Spleen (tissue), 11 donors: ENCODE measurements around the gene MMEL1. TPM values are rescaled to one million over a fixed set of nuclear protein-coding genes. Genes with fewer than 3 reads are reported as not detected.

Experiments used
- DNase-seq: peaks from one replicate; pipeline ENCODE4 v3.0.0-alpha.2; 2020
- H3K27ac ChIP-seq, 8 donors: fragments of 200-600 bp; sonication (generic) in 7 of 8; 1 replicate in 4 of 8; 2 replicates in 4 of 8; pipeline versions ENCODE4 v1.5.0 to v1.8.0; 2016 to 2021; ENCODE audit warnings: inconsistent platforms in 4 of 8, mild to moderate bottlenecking in 4 of 8, moderate library complexity in 1 of 8
- H3K27me3 ChIP-seq, 7 donors: fragments of 200-600 bp; sonication (generic) in 6 of 7; replicated peaks in 1 of 7; 1 replicate in 4 of 7; 2 replicates in 3 of 7; pipeline versions ENCODE4 v1.5.0 to v1.8.0; 2016 to 2021; ENCODE audit warnings: inconsistent platforms in 3 of 7, mild to moderate bottlenecking in 1 of 7
- H3K36me3 ChIP-seq, 6 donors: fragments of 200-600 bp; sonication (generic) in 5 of 6; 1 replicate in 4 of 6; 2 replicates in 2 of 6; pipeline versions ENCODE4 v1.5.0 to v1.8.0; 2016 to 2021; ENCODE audit warnings: inconsistent platforms in 2 of 6
- H3K4me1 ChIP-seq, 6 donors: fragments of 200-600 bp; sonication (generic) in 5 of 6; 1 replicate in 3 of 6; 2 replicates in 3 of 6; pipeline versions ENCODE4 v1.5.0 to v1.8.0; 2016 to 2021; ENCODE audit warnings: inconsistent platforms in 3 of 6
- H3K4me3 ChIP-seq, 8 donors: fragments of 200-600 bp; sonication (generic) in 7 of 8; 1 replicate in 4 of 8; 2 replicates in 4 of 8; pipeline versions ENCODE4 v1.5.0 to v1.8.0; 2016 to 2021; ENCODE audit warnings: inconsistent platforms in 4 of 8, mild to moderate bottlenecking in 4 of 8, moderate library complexity in 2 of 8
- H3K9me3 ChIP-seq, 8 donors: fragments of 200-600 bp; sonication (generic) in 7 of 8; 1 replicate in 4 of 8; 2 replicates in 4 of 8; pipeline versions ENCODE4 v1.5.0 to v1.8.0; 2016 to 2021; ENCODE audit warnings: inconsistent platforms in 4 of 8
- POLR2A ChIP-seq, 3 donors: fragments of 450-650 bp; IDR thresholded peaks; one replicate each; pipeline ENCODE4 v1.5.1; 2017; ENCODE audit warnings: antibody characterized with exemption in 3 of 3, mild to moderate bottlenecking in 1 of 3
- POLR2AphosphoS5 ChIP-seq, 3 donors: sonication (generic); formaldehyde crosslinking; IDR thresholded peaks; one replicate each; pipeline ENCODE4 v1.5.1; 2017; ENCODE audit warnings: antibody characterized with exemption in 3 of 3
- WGBS, 5 donors: extraction: QIAGEN DNeasy Blood & Tissue Kit in 3 of 5; methylation state at CpG; one replicate each; pipeline versions ENCODE4 v1.1.5 to v1.1.7; 2013 to 2018; 5-methylcytosine and 5-hydroxymethylcytosine counted together
- intact Hi-C: fragments of 100-400 bp; cut with DNase I; formaldehyde crosslinking; loops from one replicate; pipeline ENCODE4 v1.15.0; 2023; ENCODE audit warnings: low total_unique reads
- polyA plus RNA-seq, 3 donors: library from polyadenylated mRNA; stranded (reverse); fragments of 200-250 nt; gene quantifications; one replicate each; pipeline ENCODE4 v1.2.1, GENCODE V29; 2013
- total RNA-seq, 7 donors: library from RNA; depleted of rRNA in 3 of 7; stranded (reverse); fragments of >200 nt in 3 of 7; fragmentation: NEBNext Ultra II Directional in 4 of 7; extraction: Animal tissue kit (Norgen Biotek cat#: 25700) in 4 of 7; gene quantifications; one replicate each; pipeline versions ENCODE4 v1.1.0 to v1.2.1, GENCODE V29; 2016 to 2021
- TF ChIP-seq, protein P1 (sequence below), 11 experiments: fragments of 200-600 bp in 7 of 11; fragments of 450-650 bp in 4 of 11; sonication (generic) in 4 of 11; IDR thresholded peaks in 8 of 11; conservative IDR thresholded peaks in 3 of 11; 1 replicate in 7 of 11; 2 replicates in 4 of 11; pipeline versions ENCODE4 v1.4.0 to v1.8.0; 2016 to 2021; ENCODE audit warnings: antibody characterized with exemption in 11 of 11, inconsistent platforms in 4 of 11, mild to moderate bottlenecking in 1 of 11
- donor health status: healthy with polysubstance abuse.
- donor health status: DM: no; HTN: no; CAD: no; lungs with moderate emphysema.
- donor health status: DM: no; HTN: no; CAD: no.
- donor health status: Bipolar disorder and iron deficiency.
- donor health status: healthy.
- donor health status: DM: no; HTN: no; CAD: no.
- donor health status: DM: yes; HTN: yes; CAD: no.

Gene MMEL1
- total and polyA plus RNA-seq, 10 donors = 1.9 to 6.4 (median 3.3) TPM; not detected in 1

DNA sequence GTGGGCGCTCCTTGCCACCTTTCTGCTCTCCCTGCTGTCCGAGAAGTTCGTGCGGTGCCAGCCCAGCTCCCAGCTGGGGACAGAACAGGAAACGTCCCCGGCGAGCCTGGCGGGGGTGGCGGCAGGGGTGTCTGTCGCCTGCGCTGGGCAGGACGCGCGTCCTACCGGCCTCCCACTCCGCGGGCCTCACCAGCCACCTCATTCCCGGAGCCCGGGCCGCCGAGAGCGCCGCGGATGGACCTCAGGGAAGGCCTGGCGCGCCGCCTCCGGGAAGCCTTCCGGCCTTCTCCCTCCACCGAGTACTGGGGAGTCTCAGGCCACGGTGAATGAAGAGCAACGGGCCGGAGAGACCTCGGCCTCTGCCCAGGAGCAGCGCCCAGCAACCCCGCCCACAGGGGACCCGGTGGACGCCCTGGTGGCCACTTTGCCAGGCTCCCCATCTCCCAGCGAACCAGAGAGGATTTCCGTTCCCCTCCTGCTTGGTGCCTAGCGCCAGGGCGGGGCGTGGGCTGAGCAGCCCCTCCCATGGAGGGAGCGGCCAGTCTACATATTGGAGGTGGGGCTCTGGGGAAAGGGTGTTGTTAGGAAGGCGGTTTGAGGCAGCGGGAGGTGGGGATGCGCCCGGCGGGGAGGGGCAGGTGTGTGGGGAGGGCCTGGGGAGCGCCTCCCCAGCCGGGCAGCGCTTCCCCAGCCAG is 86.2 kb downstream of the MMEL1 start:
- H3K27me3 ChIP-seq = peaks cover 0 to 21% (median 0%) of the 10 kb centered on the region in 7 donors
- intact Hi-C loops = loop anchor here (5.0 kb wide), 2 partner anchors 134 to 349 kb away; partner anchors contain the start of gene PEX10
- peaks cover 30 to 100% (median 78%) of the 10 kb centered on the region in 6 donors for H3K4me1 ChIP-seq
- no peaks in the 10 kb centered on the region for H3K36me3 ChIP-seq
- peak overlapping the region; percentile 92 to 99 (median 98) for H3K27ac ChIP-seq
- DNase-seq = peak; percentile 96
- TF ChIP-seq POLR2AphosphoS5 (IDR thresholded peaks at IDR 0.05) (peak; percentile 86 to 93 (median 93)), POLR2A (IDR thresholded peaks at IDR 0.05) (peak in 1 of 3 donors; percentile 55)
- TF ChIP-seq, protein P1, sequence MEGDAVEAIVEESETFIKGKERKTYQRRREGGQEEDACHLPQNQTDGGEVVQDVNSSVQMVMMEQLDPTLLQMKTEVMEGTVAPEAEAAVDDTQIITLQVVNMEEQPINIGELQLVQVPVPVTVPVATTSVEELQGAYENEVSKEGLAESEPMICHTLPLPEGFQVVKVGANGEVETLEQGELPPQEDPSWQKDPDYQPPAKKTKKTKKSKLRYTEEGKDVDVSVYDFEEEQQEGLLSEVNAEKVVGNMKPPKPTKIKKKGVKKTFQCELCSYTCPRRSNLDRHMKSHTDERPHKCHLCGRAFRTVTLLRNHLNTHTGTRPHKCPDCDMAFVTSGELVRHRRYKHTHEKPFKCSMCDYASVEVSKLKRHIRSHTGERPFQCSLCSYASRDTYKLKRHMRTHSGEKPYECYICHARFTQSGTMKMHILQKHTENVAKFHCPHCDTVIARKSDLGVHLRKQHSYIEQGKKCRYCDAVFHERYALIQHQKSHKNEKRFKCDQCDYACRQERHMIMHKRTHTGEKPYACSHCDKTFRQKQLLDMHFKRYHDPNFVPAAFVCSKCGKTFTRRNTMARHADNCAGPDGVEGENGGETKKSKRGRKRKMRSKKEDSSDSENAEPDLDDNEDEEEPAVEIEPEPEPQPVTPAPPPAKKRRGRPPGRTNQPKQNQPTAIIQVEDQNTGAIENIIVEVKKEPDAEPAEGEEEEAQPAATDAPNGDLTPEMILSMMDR (IDR thresholded peaks at IDR 0.05 in 8 of 11, conservative IDR thresholded peaks at IDR 0.05 in 3 of 11) = peak in 10 of 11 experiments; percentile 8 to 67 (median 51)
- no peaks in the 10 kb centered on the region for H3K9me3 ChIP-seq
- H3K4me3 ChIP-seq = peak overlapping the region; percentile 59 to 93 (median 86)
- 0 to 1% (median 0%) methylated on average over 13 to 52 of the region's 52 CpGs for WGBS, 5 donors

DNA sequence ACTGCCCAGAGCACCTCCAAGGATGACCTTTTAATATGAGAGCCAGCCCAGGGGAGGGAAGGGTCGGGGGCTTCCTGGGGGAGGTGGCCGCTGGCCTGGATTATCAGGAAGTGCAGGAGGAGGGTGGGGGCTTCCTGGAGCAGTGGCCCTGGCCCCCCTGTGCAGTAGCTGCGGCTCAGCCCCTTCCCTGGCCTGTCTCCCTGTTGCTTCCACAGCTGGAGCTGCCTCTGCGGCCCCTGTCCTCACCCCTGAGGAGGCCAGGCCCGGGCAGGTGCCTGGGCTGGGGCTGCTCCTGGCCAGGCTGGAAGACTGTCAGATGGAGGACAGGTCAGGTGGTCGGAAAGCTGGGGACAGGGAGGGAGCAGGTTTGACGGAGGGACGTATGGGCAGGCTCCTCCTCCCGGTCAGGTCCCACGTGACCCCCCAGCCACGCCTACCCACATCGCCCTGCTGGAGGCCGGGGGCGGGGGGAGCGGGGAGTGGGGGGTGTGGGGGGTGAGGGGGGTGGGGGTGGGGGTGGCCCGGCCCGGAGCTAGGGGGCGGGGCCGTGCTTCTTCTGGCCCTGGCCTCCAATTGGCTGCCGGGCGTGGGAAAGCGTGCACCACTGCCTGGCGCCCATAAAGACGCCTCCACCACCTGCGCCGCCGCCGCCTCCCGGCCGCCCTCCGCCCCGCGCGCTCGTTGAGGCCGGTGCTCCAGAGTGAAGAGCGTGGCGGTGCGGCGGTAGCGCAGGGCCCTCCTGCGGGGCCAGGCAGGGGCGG is 86.9 kb downstream of the MMEL1 start:
- TF ChIP-seq POLR2AphosphoS5 (IDR thresholded peaks at IDR 0.05) (peak; percentile 95 to 98 (median 97)), POLR2A (IDR thresholded peaks at IDR 0.05) (peak; percentile 70 to 95 (median 89))
- TF ChIP-seq, protein P1 (IDR thresholded peaks at IDR 0.05 in 8 of 11, conservative IDR thresholded peaks at IDR 0.05 in 3 of 11) = peak in 1 of 11 experiments; percentile 19
- H3K27ac ChIP-seq = peak overlapping the region; percentile 92 to 99 (median 98)
- intact Hi-C loops = loop anchor here (5.0 kb wide), 2 partner anchors 134 to 349 kb away; partner anchors contain the start of gene PEX10

DNA sequence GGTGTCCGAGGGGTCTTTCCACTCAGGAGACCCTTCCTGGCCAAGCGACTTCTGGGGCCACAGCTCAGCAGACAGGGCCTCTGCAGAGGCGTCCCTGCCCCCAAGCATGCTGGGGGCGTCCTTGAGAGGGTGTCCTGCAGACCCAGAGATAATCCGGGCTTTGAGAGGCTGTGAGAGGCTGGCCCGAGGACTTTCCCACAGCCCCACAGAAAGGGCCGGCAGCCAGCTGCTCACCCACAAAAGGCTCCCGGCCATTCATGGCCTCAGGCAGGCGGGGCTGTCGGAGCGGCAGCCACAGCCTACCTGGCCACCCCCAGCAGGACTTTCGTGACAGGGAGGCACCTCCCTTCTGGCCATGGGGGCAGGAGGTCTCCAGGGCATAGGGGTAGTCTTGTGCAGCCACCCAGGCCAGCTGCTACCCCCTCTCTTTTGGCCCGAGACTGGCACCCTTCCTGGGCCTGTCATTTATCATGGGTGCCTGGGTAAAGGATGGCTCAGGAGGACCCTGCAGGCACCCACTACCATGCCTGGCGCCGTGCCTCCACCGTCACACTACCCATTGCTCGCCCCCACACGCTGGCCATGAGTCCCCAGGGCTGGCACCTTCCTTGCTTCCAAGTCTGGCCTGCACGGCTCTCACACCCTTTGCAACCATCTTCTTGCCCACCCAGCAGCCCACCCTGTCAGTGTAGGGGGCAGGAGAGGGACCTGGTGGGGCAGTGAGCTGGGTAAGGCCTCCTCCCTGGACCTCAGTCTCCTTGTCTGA is 87.8 kb downstream of the MMEL1 start:
- H3K27me3 ChIP-seq = peaks cover 0 to 37% (median 12%) of the 10 kb centered on the region in 7 donors
- peak overlapping the region in 6 of 8 donors; percentile 98 to 99 (median 98) for H3K27ac ChIP-seq
- H3K36me3 ChIP-seq = no peaks in the 10 kb centered on the region
- intact Hi-C loops = loop anchor here (5.0 kb wide), 2 partner anchors 133 to 348 kb away; partner anchors contain the start of gene PEX10
- H3K4me1 ChIP-seq = peaks cover 27 to 100% (median 83%) of the 10 kb centered on the region in 6 donors
- peak; percentile 86 for DNase-seq
- H3K9me3 ChIP-seq = no peaks in the 10 kb centered on the region
- 62 to 93% (median 73%) methylated on average over 6 to 19 of the region's 19 CpGs for WGBS, 5 donors
- H3K4me3 ChIP-seq = peak overlapping the region in 1 of 8 donors; percentile 92
- TF ChIP-seq POLR2AphosphoS5 (IDR thresholded peaks at IDR 0.05) (no peak), POLR2A (IDR thresholded peaks at IDR 0.05) (no peak)
- TF ChIP-seq, protein P1 (IDR thresholded peaks at IDR 0.05 in 8 of 11, conservative IDR thresholded peaks at IDR 0.05 in 3 of 11) = no peak

More for the DNA sequence above, 86.9 kb downstream of the MMEL1 start:
- whole genome bisulfite sequencing, 5 donors = 0 to 14% (median 2%) methylated on average over 4 to 37 of the region's 43 CpGs
- peaks cover 0 to 28% (median 6%) of the 10 kb centered on the region in 7 donors for H3K27me3 ChIP-seq
- H3K36me3 ChIP-seq = no peaks in the 10 kb centered on the region
- peak overlapping the region; percentile 59 to 93 (median 86) for H3K4me3 ChIP-seq
- no peaks in the 10 kb centered on the region for H3K9me3 ChIP-seq
- peaks cover 30 to 100% (median 82%) of the 10 kb centered on the region in 6 donors for H3K4me1 ChIP-seq
- peak; percentile 97 for DNase-seq
